Measurements from ENCODE around the gene DMD. TPM values are rescaled to one million over a fixed set of nuclear protein-coding genes. Genes with fewer than 3 reads are reported as not detected.

Gene DMD
- total and polyA plus RNA-seq, 8 donors, result 6.8 to 117 (median 44.2) TPM

DNA sequence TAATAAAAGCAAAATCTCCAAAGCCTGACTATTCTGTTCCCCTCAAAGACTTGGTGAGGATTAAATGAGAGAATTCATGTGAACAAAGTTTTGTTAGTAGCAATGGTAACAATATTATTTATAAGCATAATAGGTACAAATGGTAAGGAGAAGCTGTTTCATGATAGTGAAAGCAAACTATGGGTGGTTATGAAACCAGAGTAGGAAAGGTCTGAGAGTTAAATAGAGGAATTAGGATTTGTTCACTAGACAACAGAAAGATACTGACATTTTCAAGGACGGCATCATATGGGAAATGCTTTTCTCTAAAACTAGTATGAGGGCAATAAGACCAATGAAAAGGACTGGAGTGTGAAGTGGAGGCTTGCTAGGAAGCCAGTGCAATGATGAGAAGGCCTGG is 2010.9 kb downstream of the DMD start:
- no peaks in the 10 kb centered on the region for H3K9me3 ChIP-seq
- peaks cover 0 to 10% (median 4%) of the 10 kb centered on the region in 4 donors for H3K36me3 ChIP-seq
- WGBS, 5 donors, result 59 to 94% (median 85%) methylated on average over 1 of the region's 1 CpG
- H3K27me3 ChIP-seq, result no peaks in the 10 kb centered on the region
- H3K4me3 ChIP-seq, result no peak overlapping the region
- no peak for TF ChIP-seq EP300 (IDR thresholded peaks at IDR 0.05)
- no peak for TF ChIP-seq POLR2A (IDR thresholded peaks at IDR 0.05)
- no peak for TF ChIP-seq POLR2AphosphoS5 (IDR thresholded peaks at IDR 0.05)
- peaks cover 0 to 16% (median 4%) of the 10 kb centered on the region in 4 donors for H3K4me1 ChIP-seq
- DNase-seq, result no peak
- intact Hi-C loops (cut with DNase I; ENCODE audit: low total_unique reads), result no loop called here
- peak overlapping the region in 2 of 5 donors; percentile 18 to 24 for H3K27ac ChIP-seq

DNA sequence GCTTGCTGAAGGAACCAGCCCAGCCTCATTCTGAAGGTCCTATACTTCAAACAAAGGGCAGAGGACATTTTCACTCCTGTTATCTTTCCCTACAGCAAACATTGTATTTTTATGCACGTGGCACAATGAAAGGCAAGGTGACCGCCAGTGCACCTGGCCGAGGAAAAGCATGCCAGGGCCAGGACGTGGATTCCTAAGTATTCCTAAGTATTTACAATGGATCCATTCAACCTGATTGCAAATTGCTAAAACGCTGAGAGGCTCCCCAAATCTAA is 2011.6 kb downstream of the DMD start:
- no peak overlapping the region for H3K4me3 ChIP-seq
- no peaks in the 10 kb centered on the region for H3K9me3 ChIP-seq
- peaks cover 0 to 16% (median 4%) of the 10 kb centered on the region in 4 donors for H3K4me1 ChIP-seq
- peak overlapping the region in 1 of 5 donors; percentile 30 for H3K27ac ChIP-seq
- TF ChIP-seq POLR2AphosphoS5 (IDR thresholded peaks at IDR 0.05) (peak in 2 of 3 donors; percentile 42 to 70), EP300 (IDR thresholded peaks at IDR 0.05) (no peak)
- intact Hi-C loops (cut with DNase I; ENCODE audit: low total_unique reads), result no loop called here
- H3K27me3 ChIP-seq, result no peaks in the 10 kb centered on the region
- peaks cover 0 to 10% (median 4%) of the 10 kb centered on the region in 4 donors for H3K36me3 ChIP-seq
- DNase-seq, result peak; percentile 70 to 75
- 22 to 55% (median 32%) methylated on average over 4 to 5 of the region's 5 CpGs for WGBS, 5 donors

- Histone ChIP-seq H3K27ac (peak overlapping the region in 1 of 5 donors; percentile 30), H3K4me1 (peaks cover 0 to 16% (median 4%) of the 10 kb centered on the region in 4 donors), H3K9me3 (no peaks in the 10 kb centered on the region), H3K4me3 (no peak overlapping the region), H3K27me3 (no peaks in the 10 kb centered on the region), H3K36me3 (peaks cover 0 to 10% (median 4%) of the 10 kb centered on the region in 4 donors)
- no peak for DNase-seq
- intact Hi-C loops (cut with DNase I; ENCODE audit: low total_unique reads), result no loop called here
- TF ChIP-seq EP300 (IDR thresholded peaks at IDR 0.05), result no peak
- no peak for TF ChIP-seq POLR2AphosphoS5 (IDR thresholded peaks at IDR 0.05)
- no peak for TF ChIP-seq POLR2A (IDR thresholded peaks at IDR 0.05)
- WGBS, 5 donors, result 22 to 43% (median 37%) methylated on average over 5 of the region's 5 CpGs
These were observed 2012.1 kb downstream of the DMD start for GRCh38 chrX:31199056-31199839.

GRCh38 chrX:31190221-31190975 is 2021.0 kb downstream of the DMD start:
- DNase-seq, result no peak
- Histone ChIP-seq H3K27me3 (no peaks in the 10 kb centered on the region), H3K36me3 (no peaks in the 10 kb centered on the region), H3K4me1 (peaks cover 0 to 7% (median 0%) of the 10 kb centered on the region in 4 donors), H3K9me3 (no peaks in the 10 kb centered on the region), H3K27ac (no peak overlapping the region), H3K4me3 (no peak overlapping the region)
- intact Hi-C loops (cut with DNase I; ENCODE audit: low total_unique reads), result no loop called here
- TF ChIP-seq POLR2A (IDR thresholded peaks at IDR 0.05) (no peak), CTCF (IDR thresholded peaks at IDR 0.05) (no peak), POLR2AphosphoS5 (IDR thresholded peaks at IDR 0.05) (no peak), EP300 (IDR thresholded peaks at IDR 0.05) (no peak)
- 68 to 80% (median 75%) methylated on average over 8 to 10 of the region's 11 CpGs for WGBS, 5 donors

DNA sequence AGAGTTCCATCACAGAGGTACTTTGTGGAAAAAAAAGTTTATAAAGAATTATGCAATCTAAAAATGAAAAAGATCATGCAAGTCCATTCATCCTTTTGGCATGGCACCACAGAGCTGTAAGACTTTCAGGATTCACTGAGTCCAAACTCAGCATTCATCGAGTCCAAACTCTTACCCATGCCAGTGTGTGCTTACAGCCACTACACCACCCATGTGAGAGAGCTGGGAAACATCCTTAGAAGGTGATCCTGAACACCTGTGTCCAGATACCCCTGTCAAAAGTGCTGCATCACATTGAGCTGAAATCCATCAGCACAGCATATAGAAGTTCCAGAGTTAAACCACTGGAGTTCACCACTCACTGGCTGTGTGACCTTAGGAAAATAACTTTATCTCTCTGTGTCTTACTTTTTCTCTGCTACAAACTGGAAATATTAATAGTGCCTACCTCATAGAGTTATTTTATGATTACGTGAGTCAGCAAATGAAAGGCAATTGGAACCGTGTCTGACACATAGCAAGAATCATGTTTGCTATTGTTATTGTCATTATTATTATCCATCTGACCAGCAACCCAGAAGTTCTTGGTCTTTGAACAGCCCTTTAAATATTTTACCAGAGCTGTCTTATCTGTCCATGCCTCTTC is 2024.5 kb downstream of the DMD start:
- intact Hi-C loops (cut with DNase I; ENCODE audit: low total_unique reads), result no loop called here

More for the DNA sequence above, 2024.5 kb downstream of the DMD start:
- peaks cover 0 to 7% (median 0%) of the 10 kb centered on the region in 4 donors for H3K4me1 ChIP-seq
- no peaks in the 10 kb centered on the region for H3K36me3 ChIP-seq
- H3K9me3 ChIP-seq, result no peaks in the 10 kb centered on the region
- WGBS, 5 donors, result 64 to 87% (median 75%) methylated on average over 2 to 3 of the region's 3 CpGs
- no peak overlapping the region for H3K4me3 ChIP-seq
- TF ChIP-seq EP300 (IDR thresholded peaks at IDR 0.05) (no peak), POLR2AphosphoS5 (IDR thresholded peaks at IDR 0.05) (no peak), CTCF (IDR thresholded peaks at IDR 0.05) (no peak), POLR2A (IDR thresholded peaks at IDR 0.05) (no peak)
- H3K27me3 ChIP-seq, result no peaks in the 10 kb centered on the region
- DNase-seq, result no peak
- H3K27ac ChIP-seq, result no peak overlapping the region
